ENCODE results near the gene SKAP2.

GRCh38 chr7:26627891-26628341, 236.5 kb downstream of the SKAP2 start:
- TF ChIP-seq ZNF274 (IDR thresholded peaks at IDR 0.05; ENCODE audit: low read depth, low read length) (no peak), YY1 (IDR thresholded peaks at IDR 0.05; ENCODE audit: insufficient read depth, insufficient read length) (no peak), SUZ12 (IDR thresholded peaks at IDR 0.05; ENCODE audit: extremely low read depth, insufficient read depth, insufficient read length) (no peak)

All from NT2/D1 (cell line).